WERI-Rb-1 (cell line): ENCODE results near the gene PIK3R3.
A peak's percentile ranks its signal among the peaks of the same experiment; 100 is the strongest.

Source experiments
- DNase-seq: peaks from one replicate; pipeline ENCODE4 v3.0.0-alpha.2; 2020
- H3K27ac ChIP-seq: fragments of 250-450 bp; sonication (Bioruptor Pico); 2 replicates; pipeline ENCODE4 v1.5.1; 2020; ENCODE audit warnings: mild to moderate bottlenecking, moderate library complexity
- H3K27me3 ChIP-seq: fragments of 250-450 bp; sonication (Bioruptor Pico); 2 replicates; pipeline ENCODE4 v1.5.1; 2021; ENCODE audit warnings: mild to moderate bottlenecking, low read depth, moderate library complexity; ENCODE audit not compliant: insufficient read depth, severe bottlenecking
- H3K36me3 ChIP-seq: fragments of 250-450 bp; sonication (Bioruptor Pico); 2 replicates; pipeline ENCODE4 v1.5.1; 2020; ENCODE audit warnings: mild to moderate bottlenecking, moderate library complexity
- H3K4me3 ChIP-seq: 2 replicates; pipeline ENCODE4 v1.5.1; 2011; ENCODE audit warnings: low read depth, mild to moderate bottlenecking, control low read depth, low read length
- H3K9me3 ChIP-seq: fragments of 250-450 bp; sonication (Bioruptor Pico); 2 replicates; pipeline ENCODE4 v1.5.1; 2021; ENCODE audit warnings: mild to moderate bottlenecking, moderate library complexity; ENCODE audit not compliant: severe bottlenecking
- TF ChIP-seq, protein P1 (sequence below): IDR thresholded peaks from 2 replicates; pipeline ENCODE4 v1.5.1; 2011; ENCODE audit warnings: low read depth, mild to moderate bottlenecking, control low read depth, inconsistent platforms, low read length

The PIK3R3 gene

DNA sequence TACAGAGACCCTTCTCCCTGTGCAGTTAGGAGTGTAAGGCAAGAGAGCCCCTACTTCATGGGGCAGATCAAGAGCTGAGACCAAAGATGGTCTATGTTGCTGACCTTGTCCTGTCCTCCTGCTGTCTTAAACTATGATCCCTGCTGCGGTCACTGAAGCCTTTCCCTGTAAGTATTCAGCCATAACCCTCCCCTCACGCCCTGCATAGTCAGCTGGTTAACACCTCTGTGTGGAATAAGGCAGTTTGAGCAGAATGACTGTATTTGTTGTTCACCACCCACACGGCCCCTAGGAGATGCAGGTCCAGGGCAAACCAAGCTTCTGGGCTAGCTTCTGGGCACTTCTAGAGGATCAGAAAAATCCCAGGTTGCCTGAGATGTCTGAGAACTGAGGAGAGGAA lies 42.8 kb upstream of the PIK3R3 start:
- Histone ChIP-seq H3K27ac (no peak overlapping the region), H3K36me3 (no peaks in the 10 kb centered on the region), H3K27me3 (no peaks in the 10 kb centered on the region), H3K4me3 (no peak overlapping the region), H3K9me3 (no peaks in the 10 kb centered on the region)
- TF ChIP-seq, protein P1, sequence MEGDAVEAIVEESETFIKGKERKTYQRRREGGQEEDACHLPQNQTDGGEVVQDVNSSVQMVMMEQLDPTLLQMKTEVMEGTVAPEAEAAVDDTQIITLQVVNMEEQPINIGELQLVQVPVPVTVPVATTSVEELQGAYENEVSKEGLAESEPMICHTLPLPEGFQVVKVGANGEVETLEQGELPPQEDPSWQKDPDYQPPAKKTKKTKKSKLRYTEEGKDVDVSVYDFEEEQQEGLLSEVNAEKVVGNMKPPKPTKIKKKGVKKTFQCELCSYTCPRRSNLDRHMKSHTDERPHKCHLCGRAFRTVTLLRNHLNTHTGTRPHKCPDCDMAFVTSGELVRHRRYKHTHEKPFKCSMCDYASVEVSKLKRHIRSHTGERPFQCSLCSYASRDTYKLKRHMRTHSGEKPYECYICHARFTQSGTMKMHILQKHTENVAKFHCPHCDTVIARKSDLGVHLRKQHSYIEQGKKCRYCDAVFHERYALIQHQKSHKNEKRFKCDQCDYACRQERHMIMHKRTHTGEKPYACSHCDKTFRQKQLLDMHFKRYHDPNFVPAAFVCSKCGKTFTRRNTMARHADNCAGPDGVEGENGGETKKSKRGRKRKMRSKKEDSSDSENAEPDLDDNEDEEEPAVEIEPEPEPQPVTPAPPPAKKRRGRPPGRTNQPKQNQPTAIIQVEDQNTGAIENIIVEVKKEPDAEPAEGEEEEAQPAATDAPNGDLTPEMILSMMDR: no peak
- DNase-seq: no peak

DNA sequence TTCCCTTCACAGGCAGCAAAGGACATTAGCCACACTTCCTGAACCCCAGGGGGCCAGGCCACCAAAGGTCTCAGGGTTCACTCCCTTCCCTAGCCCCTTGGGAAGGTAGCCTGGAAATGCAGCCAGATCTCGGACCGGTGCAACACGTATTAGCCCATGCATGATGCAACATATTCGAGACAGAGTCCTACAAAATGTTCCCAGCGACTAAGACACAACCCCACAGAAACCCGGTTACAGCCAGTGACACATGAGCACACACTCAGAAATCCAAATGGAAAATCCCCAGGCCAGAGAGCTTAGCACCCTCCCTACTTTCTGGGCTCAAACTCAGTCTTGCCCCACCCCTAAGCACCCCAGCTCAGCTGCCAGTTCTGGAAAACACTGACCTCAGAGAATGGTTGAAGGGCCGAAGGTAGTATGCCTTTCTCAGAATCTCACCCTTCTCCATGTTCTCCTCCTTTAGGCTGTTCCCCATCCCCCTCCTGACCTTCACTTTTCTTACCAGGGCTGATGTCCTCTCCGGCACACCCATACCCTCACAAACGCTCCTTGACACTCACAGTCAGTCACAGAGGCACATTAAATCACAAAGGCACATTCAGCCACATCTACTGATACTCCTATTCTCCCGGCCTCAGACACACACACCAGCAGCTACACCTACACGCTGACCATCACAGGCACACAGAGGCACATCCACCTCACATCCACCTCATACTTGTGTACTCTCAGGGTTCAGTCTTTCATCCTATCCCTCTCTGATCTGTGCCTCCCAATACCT lies 42.2 kb upstream of the PIK3R3 start, which contains the start of gene TSPAN1:
Gene TSPAN1 (plus strand): TSS at position 640 of the 784 bp plus-strand sequence. CDS start 6,021 bp downstream, outside the sequence.
- TF ChIP-seq, protein P1: no peak
- Histone ChIP-seq H3K36me3 (no peaks in the 10 kb centered on the region), H3K4me3 (no peak within 1 kb of the TSS), H3K27ac (no peak within 1 kb of the TSS), H3K27me3 (no peaks in the 10 kb centered on the region), H3K9me3 (no peaks in the 10 kb centered on the region)
- peak; percentile 26 for DNase-seq

DNA sequence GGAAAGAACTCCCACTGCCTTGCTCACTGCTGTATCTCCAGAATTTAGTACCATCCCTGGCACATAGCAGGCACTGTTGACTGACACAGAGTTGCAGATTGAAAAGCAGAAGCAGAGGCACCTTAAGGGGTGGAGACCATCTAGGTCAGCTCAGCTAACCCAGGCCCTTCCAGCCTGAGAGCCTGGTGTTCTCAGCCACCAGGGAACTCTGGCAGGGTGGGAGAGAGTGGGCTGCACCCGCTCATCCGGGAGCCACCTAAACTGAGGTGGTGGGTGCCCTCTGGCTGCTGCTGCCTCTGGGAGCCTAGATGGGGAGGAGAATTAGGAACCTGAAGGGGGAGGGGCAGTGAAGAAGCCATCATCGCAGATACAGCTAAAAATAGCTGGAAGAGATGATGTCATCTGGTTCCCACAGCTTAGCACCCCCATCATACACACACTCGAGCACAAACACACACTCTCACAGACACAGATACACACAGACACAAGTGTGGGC lies 41.0 kb upstream of the PIK3R3 start:
- no peaks in the 10 kb centered on the region for H3K27me3 ChIP-seq
- peak; percentile 50 for DNase-seq

GRCh38 chr1:46172321-46172720 lies 39.9 kb upstream of the PIK3R3 start:
- no peak overlapping the region for H3K27ac ChIP-seq
- no peak overlapping the region for H3K4me3 ChIP-seq
- TF ChIP-seq, protein P1: no peak
- H3K27me3 ChIP-seq: no peaks in the 10 kb centered on the region
- no peaks in the 10 kb centered on the region for H3K9me3 ChIP-seq
- no peaks in the 10 kb centered on the region for H3K36me3 ChIP-seq
- no peak for DNase-seq

More for the DNA sequence above, 41.0 kb upstream of the PIK3R3 start:
- Histone ChIP-seq H3K36me3 (no peaks in the 10 kb centered on the region), H3K27ac (no peak overlapping the region), H3K9me3 (no peaks in the 10 kb centered on the region), H3K4me3 (no peak overlapping the region)
- TF ChIP-seq, protein P1: 0 out of 2 replicates have a peak, but pooled peaks have one; percentile 20

DNA sequence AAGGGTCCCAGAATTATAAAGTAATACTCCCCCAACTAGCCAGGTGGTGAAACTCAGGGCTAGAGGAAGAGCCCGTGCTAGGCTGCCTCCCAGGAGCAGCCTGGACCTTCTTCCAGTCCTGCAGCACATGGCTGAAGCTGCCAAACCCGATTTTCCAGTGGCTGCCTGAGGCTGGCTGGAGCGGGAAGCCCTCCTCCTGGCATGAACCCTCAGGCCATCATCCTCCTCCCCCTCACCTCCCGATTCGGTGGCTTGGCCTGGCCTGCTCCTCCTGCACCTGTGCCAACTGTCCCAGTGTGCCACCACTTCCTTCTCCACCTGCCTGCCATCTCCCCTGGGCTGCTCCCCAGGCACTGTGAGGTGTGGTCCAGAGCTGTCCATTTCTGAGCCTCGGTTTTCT lies 39.4 kb upstream of the PIK3R3 start:
- Histone ChIP-seq H3K27ac (no peak overlapping the region), H3K36me3 (no peaks in the 10 kb centered on the region), H3K4me3 (no peak overlapping the region), H3K9me3 (no peaks in the 10 kb centered on the region), H3K27me3 (no peaks in the 10 kb centered on the region)
- DNase-seq: no peak
- TF ChIP-seq, protein P1: no peak
